CD4-positive, CD25-positive, alpha-beta regulatory T cell (primary cell): ENCODE measurements around the gene SLC35E2B. TPM values are rescaled to one million over a fixed set of nuclear protein-coding genes. Genes with fewer than 3 reads are reported as not detected.

Source experiments
- ATAC-seq, 2 donors: fragments of 150-1000 bp; cut with Tn5 transposase; one replicate each; pipeline ENCODE4 v1.10.0; 2021; ENCODE audit warnings: low read depth in 2 of 2, moderate number of reproducible peaks in 2 of 2, moderate library complexity in 1 of 2
- DNase-seq, 3 donors: peaks; one replicate each; pipeline versions ENCODE4 v3.0.0 to v3.0.0-alpha.2; 2012 to 2022; ENCODE audit warnings: mixed read lengths in 1 of 3
- H3K27ac ChIP-seq: one replicate; pipeline ENCODE4 v1.7.0; 2013; ENCODE audit warnings: mild to moderate bottlenecking, low read length; ENCODE audit not compliant: insufficient read depth, poor library complexity, severe bottlenecking
- H3K27me3 ChIP-seq: one replicate; pipeline ENCODE4 v1.7.0; 2013; ENCODE audit warnings: low read length; ENCODE audit not compliant: control insufficient read depth, insufficient read depth
- H3K36me3 ChIP-seq: one replicate; pipeline ENCODE4 v1.7.0; 2013; ENCODE audit warnings: mild to moderate bottlenecking, low read length, moderate library complexity; ENCODE audit not compliant: control insufficient read depth, insufficient read depth
- H3K4me1 ChIP-seq: 2 replicates; pipeline ENCODE4 v1.7.0; 2013; ENCODE audit warnings: mild to moderate bottlenecking, low read length; ENCODE audit not compliant: insufficient read depth, control insufficient read depth, poor library complexity, severe bottlenecking
- H3K4me3 ChIP-seq: one replicate; pipeline ENCODE4 v1.7.0; 2013; ENCODE audit warnings: low read depth, mild to moderate bottlenecking, low read length, moderate library complexity
- H3K9me3 ChIP-seq, 2 experiments: 1 replicate in 1 of 2; 2 replicates in 1 of 2; pipeline ENCODE4 v1.7.0; 2013; ENCODE audit warnings: low read length in 2 of 2, mild to moderate bottlenecking in 1 of 2, moderate library complexity in 1 of 2; ENCODE audit not compliant: control insufficient read depth in 2 of 2
- H3K27ac Mint-ChIP-seq, 3 donors: one replicate each; pipeline ENCODE4 v1.8.0; 2020 to 2022; ENCODE audit warnings: mild to moderate bottlenecking in 3 of 3, mixed read lengths in 3 of 3, moderate library complexity in 2 of 3
- H3K27me3 Mint-ChIP-seq: one replicate; pipeline ENCODE4 v1.8.0; 2022; ENCODE audit warnings: mild to moderate bottlenecking, mixed read lengths
- H3K36me3 Mint-ChIP-seq: one replicate; pipeline ENCODE4 v1.8.0; 2020; ENCODE audit warnings: mixed read lengths
- H3K4me1 Mint-ChIP-seq, 4 donors: one replicate each; pipeline ENCODE4 v1.8.0; 2020 to 2022; ENCODE audit warnings: mixed read lengths in 4 of 4, mild to moderate bottlenecking in 1 of 4
- H3K4me3 Mint-ChIP-seq, 4 donors: one replicate each; pipeline ENCODE4 v1.8.0; 2020 to 2022; ENCODE audit warnings: mild to moderate bottlenecking in 4 of 4, mixed read lengths in 4 of 4, moderate library complexity in 3 of 4
- H3K9me3 Mint-ChIP-seq, 7 donors: one replicate each; pipeline ENCODE4 v1.8.0; 2020 to 2022; ENCODE audit warnings: mixed read lengths in 7 of 7, mild to moderate bottlenecking in 3 of 7, moderate library complexity in 2 of 7
- polyA plus RNA-seq, 4 donors: library from polyadenylated mRNA; unstranded; fragments of 300-500 nt; fragmentation: Illumina TruSeq; gene quantifications; one replicate each; pipeline ENCODE4 v1.2.3, GENCODE V29; 2021
- total RNA-seq: library from RNA; stranded (reverse); gene quantifications from one replicate; pipeline ENCODE4 v1.2.3, GENCODE V29; 2022

Gene SLC35E2B
- total and polyA plus RNA-seq, 5 donors from 2014 or later = 25.8 to 77.6 (median 31.7) TPM

- H3K4me1 ChIP-seq = peaks cover 8% of the 10 kb centered on the region
- peaks cover 0 to 12% (median 1%) of the 10 kb centered on the region in 4 donors for H3K4me1 Mint-ChIP-seq
- no peak overlapping the region for H3K4me3 Mint-ChIP-seq
- peaks cover 5% of the 10 kb centered on the region for H3K36me3 Mint-ChIP-seq
- H3K36me3 ChIP-seq = peaks cover 2% of the 10 kb centered on the region
- no peaks in the 10 kb centered on the region for H3K9me3 ChIP-seq
- no peaks in the 10 kb centered on the region for H3K9me3 Mint-ChIP-seq
- no peaks in the 10 kb centered on the region for H3K27me3 Mint-ChIP-seq
- no peaks in the 10 kb centered on the region for H3K27me3 ChIP-seq
- no peak overlapping the region for H3K27ac ChIP-seq
- ATAC-seq (no peak), DNase-seq (no peak)
- no peak overlapping the region for H3K4me3 ChIP-seq
- peak overlapping the region in 1 of 3 donors; percentile 38 for H3K27ac Mint-ChIP-seq
Measured at GRCh38 chr1:1621173-1622009, 71.2 kb downstream of the SLC35E2B start.

DNA sequence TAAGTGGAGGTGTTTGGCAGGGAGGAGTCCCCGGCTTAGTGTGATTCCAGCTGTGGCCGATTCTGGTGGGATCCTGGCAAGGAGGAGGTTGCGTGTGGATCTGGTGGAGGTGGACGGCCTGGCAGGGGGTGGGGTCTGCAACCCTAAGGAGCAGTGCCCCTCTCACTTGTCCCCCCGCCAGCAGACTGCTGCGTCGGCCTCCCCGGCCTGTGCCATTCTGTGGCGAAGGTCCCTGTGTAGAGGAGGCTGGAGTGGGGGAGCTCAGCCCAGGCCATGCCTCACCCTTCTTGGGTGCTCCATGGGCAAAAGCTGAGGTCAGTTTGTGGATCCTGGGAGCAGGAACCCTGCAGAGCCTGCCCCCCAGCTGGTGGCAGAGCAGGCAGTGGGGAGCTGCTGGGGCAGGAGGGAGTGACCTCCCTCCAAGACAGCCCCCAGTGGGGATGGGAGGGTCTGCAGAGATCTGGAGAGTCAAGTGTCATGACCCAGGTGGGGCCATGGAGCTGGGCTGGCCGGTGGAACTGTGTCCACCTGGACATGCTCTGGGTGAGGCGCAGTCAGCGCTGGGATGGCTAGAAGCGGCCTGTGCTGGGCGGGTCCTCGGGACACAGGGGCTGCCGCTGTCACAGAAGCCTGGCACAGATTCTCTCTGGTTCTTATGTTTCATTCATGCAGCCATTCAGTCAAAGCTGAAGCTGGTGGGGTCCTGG lies 72.0 kb downstream of the SLC35E2B start:
- Histone ChIP-seq H3K4me1 (peaks cover 11% of the 10 kb centered on the region), H3K4me3 (no peak overlapping the region), H3K27ac (no peak overlapping the region), H3K9me3 (no peaks in the 10 kb centered on the region), H3K27me3 (no peaks in the 10 kb centered on the region), H3K36me3 (peaks cover 2% of the 10 kb centered on the region)
- no peaks in the 10 kb centered on the region for H3K9me3 Mint-ChIP-seq
- ATAC-seq (no peak), DNase-seq (no peak)
- H3K4me1 Mint-ChIP-seq = peaks cover 0 to 12% (median 1%) of the 10 kb centered on the region in 4 donors
- no peaks in the 10 kb centered on the region for H3K27me3 Mint-ChIP-seq
- H3K27ac Mint-ChIP-seq = no peak overlapping the region
- peaks cover 5% of the 10 kb centered on the region for H3K36me3 Mint-ChIP-seq
- H3K4me3 Mint-ChIP-seq = peak overlapping the region in 1 of 4 donors; percentile 51

- H3K9me3 Mint-ChIP-seq = no peaks in the 10 kb centered on the region
- peaks cover 11% of the 10 kb centered on the region for H3K4me1 ChIP-seq
- no peak overlapping the region for H3K4me3 ChIP-seq
- no peaks in the 10 kb centered on the region for H3K9me3 ChIP-seq
- no peak for DNase-seq
- no peaks in the 10 kb centered on the region for H3K27me3 ChIP-seq
- peaks cover 5% of the 10 kb centered on the region for H3K36me3 Mint-ChIP-seq
- H3K36me3 ChIP-seq = peaks cover 2% of the 10 kb centered on the region
- H3K4me1 Mint-ChIP-seq = peaks cover 0 to 13% (median 3%) of the 10 kb centered on the region in 4 donors
- no peaks in the 10 kb centered on the region for H3K27me3 Mint-ChIP-seq
- ATAC-seq = no peak
- no peak overlapping the region for H3K4me3 Mint-ChIP-seq
- no peak overlapping the region for H3K27ac ChIP-seq
- no peak overlapping the region for H3K27ac Mint-ChIP-seq
Measured at GRCh38 chr1:1619917-1620361, 72.7 kb downstream of the SLC35E2B start.

DNA sequence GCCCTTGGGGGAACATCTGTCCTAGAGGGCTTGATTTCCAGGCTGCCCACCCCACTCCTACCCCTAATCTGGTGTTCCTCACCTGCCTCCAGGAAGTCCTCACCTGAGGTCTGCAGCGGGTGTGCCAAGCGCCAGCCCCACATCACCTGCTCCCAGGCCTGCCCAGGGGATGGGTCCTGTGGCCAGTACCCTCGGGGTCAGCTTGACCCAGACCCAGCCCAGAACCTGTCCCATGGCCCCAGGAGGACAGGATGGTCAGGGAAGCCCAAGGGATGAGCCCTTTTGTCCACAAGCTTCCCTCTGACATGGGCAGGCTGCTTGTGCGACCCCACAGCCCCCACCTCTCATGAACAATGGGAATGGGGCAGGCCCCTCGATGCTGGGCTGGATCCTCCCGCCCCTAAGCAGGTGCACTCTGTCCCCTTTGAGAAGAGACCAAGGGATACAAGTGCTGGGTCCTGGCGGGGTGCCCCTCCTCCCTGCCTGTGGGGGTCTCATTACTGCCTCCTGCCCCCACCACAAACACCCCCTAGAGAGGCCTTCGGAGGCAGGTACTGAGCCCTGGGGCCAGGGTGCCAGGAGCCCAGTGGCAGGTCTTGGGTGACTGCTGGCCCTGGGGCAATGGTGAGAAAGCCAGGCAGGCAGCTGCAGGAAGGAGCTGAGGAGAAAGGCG lies 74.1 kb downstream of the SLC35E2B start:
- H3K36me3 ChIP-seq = peaks cover 2% of the 10 kb centered on the region
- DNase-seq = no peak
- H3K27me3 ChIP-seq = no peaks in the 10 kb centered on the region

DNA sequence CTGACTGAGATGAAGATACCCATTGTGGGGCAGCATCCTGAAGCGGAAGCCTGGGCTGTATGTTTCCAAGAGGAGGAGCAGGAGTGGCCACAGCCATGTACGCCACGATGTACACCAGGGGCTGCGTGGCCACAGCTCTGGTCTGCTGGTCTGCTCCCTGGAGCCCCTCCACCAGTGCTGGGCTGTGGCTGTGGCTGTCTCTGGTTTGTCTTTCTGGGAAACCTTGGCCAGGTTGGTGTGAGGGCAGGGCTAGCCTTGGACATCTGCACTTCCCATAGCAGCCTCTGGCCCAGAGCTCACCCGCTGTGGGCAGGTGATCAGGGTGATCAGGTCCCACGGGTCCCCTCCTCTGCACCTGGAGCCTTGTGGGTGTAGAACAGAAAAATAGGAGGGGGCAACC lies 74.7 kb downstream of the SLC35E2B start:
- DNase-seq = no peak
- no peaks in the 10 kb centered on the region for H3K27me3 ChIP-seq
- peaks cover 27% of the 10 kb centered on the region for H3K4me1 ChIP-seq
- no peaks in the 10 kb centered on the region for H3K27me3 Mint-ChIP-seq
- H3K4me1 Mint-ChIP-seq = peaks cover 0 to 29% (median 11%) of the 10 kb centered on the region in 4 donors
- peak overlapping the region in 3 of 4 donors; percentile 64 to 89 (median 85) for H3K4me3 Mint-ChIP-seq
- no peak overlapping the region for H3K27ac Mint-ChIP-seq
- no peak for ATAC-seq
- H3K36me3 ChIP-seq = peaks cover 2% of the 10 kb centered on the region
- peaks cover 5% of the 10 kb centered on the region for H3K36me3 Mint-ChIP-seq
- no peaks in the 10 kb centered on the region for H3K9me3 ChIP-seq
- H3K27ac ChIP-seq = no peak overlapping the region
- H3K9me3 Mint-ChIP-seq = peaks cover 0 to 1% (median 0%) of the 10 kb centered on the region in 7 donors
- no peak overlapping the region for H3K4me3 ChIP-seq

More for the DNA sequence above, 74.1 kb downstream of the SLC35E2B start:
- Mint-ChIP-seq H3K36me3 (peaks cover 5% of the 10 kb centered on the region), H3K9me3 (peaks cover 0 to 1% (median 0%) of the 10 kb centered on the region in 7 donors), H3K4me1 (peaks cover 0 to 27% (median 11%) of the 10 kb centered on the region in 4 donors), H3K27me3 (no peaks in the 10 kb centered on the region), H3K4me3 (peak overlapping the region in 1 of 4 donors; percentile 89), H3K27ac (no peak overlapping the region)
- ATAC-seq = no peak
- no peak overlapping the region for H3K27ac ChIP-seq
- H3K9me3 ChIP-seq = no peaks in the 10 kb centered on the region
- peaks cover 25% of the 10 kb centered on the region for H3K4me1 ChIP-seq
- H3K4me3 ChIP-seq = no peak overlapping the region

DNA sequence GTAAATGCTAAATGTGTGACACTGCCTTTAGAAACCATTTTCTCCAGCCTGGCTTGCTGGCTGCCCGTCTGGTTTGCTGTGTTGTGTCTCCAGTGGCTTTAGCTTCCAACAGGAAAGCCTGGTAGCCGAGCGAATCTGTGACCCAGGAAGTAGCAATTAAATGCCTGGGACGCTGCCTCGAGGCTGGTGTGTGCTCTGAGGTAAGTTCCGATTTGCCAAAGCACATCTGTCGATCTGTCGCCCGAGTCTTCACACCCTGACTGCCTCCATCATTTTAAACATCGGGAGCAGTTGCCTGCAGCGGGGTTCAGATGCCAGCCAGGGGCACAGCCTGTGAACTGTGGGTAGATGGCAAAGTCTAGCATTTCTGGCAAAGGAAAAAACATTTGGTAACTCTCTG lies 75.1 kb downstream of the SLC35E2B start:
- H3K4me1 Mint-ChIP-seq = peaks cover 0 to 26% (median 11%) of the 10 kb centered on the region in 4 donors
- no peaks in the 10 kb centered on the region for H3K27me3 ChIP-seq
- H3K36me3 Mint-ChIP-seq = peaks cover 5% of the 10 kb centered on the region
- no peak for ATAC-seq
- no peak overlapping the region for H3K27ac ChIP-seq
- H3K9me3 Mint-ChIP-seq = peaks cover 0 to 1% (median 0%) of the 10 kb centered on the region in 7 donors
- H3K36me3 ChIP-seq = peaks cover 2% of the 10 kb centered on the region
- H3K4me3 ChIP-seq = no peak overlapping the region
- H3K4me3 Mint-ChIP-seq = peak overlapping the region; percentile 85 to 90 (median 87)
- peaks cover 27% of the 10 kb centered on the region for H3K4me1 ChIP-seq
- no peak for DNase-seq
- H3K27ac Mint-ChIP-seq = peak overlapping the region in 1 of 3 donors; percentile 67
- H3K27me3 Mint-ChIP-seq = no peaks in the 10 kb centered on the region
- H3K9me3 ChIP-seq = no peaks in the 10 kb centered on the region

- Mint-ChIP-seq H3K36me3 (peaks cover 5% of the 10 kb centered on the region), H3K4me1 (peaks cover 5 to 30% (median 13%) of the 10 kb centered on the region in 4 donors), H3K27me3 (no peaks in the 10 kb centered on the region), H3K4me3 (peak overlapping the region; percentile 85 to 90 (median 87)), H3K27ac (peak overlapping the region; percentile 38 to 83 (median 67)), H3K9me3 (peaks cover 0 to 1% (median 0%) of the 10 kb centered on the region in 7 donors)
- Histone ChIP-seq H3K4me1 (peaks cover 27% of the 10 kb centered on the region), H3K27me3 (no peaks in the 10 kb centered on the region), H3K27ac (no peak overlapping the region), H3K9me3 (no peaks in the 10 kb centered on the region), H3K4me3 (no peak overlapping the region), H3K36me3 (peaks cover 2% of the 10 kb centered on the region)
- DNase-seq (no peak), ATAC-seq (no peak)
Measured at GRCh38 chr1:1616838-1617237, 75.8 kb downstream of the SLC35E2B start.
